Measurements from ENCODE around the gene HAND2. TPM values are rescaled to one million over a fixed set of nuclear protein-coding genes. Genes with fewer than 3 reads are reported as not detected.
A peak's percentile ranks its signal among the peaks of the same experiment; 100 is the strongest.

Gene HAND2
- total RNA-seq, 4 donors from 2014 or later, result 0.96 to 5.0 (median 3.3) TPM

DNA sequence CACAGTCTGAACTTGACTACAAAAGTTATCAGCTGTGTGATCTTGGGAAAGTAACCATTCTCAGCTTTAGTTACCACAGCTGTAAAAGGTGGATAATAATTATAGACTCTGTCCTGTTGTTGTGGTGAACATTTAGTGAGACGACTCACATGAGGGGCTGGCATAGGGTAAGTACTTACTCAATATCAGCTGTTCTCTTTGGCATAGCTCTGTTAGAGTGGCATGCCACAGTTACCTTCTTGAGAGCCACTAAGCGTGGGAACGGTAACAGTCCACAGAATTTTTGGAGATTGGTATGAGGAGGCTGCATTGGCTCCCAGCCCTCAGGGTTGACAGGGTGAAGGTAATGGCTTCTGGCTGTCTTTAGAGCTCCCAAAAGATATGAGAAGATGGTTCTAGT, 13.2 kb upstream of the HAND2 start:
- peaks cover 84% of the 10 kb centered on the region for H3K27me3 ChIP-seq
- TF ChIP-seq POLR2A (IDR thresholded peaks at IDR 0.05), result no peak
- no peak for TF ChIP-seq CTCF (IDR thresholded peaks at IDR 0.05)
- no peak for TF ChIP-seq EP300 (IDR thresholded peaks at IDR 0.05)
- no peak for TF ChIP-seq POLR2AphosphoS5 (IDR thresholded peaks at IDR 0.05)
- 60% methylated on average over 3 of the region's 3 CpGs for WGBS

DNA sequence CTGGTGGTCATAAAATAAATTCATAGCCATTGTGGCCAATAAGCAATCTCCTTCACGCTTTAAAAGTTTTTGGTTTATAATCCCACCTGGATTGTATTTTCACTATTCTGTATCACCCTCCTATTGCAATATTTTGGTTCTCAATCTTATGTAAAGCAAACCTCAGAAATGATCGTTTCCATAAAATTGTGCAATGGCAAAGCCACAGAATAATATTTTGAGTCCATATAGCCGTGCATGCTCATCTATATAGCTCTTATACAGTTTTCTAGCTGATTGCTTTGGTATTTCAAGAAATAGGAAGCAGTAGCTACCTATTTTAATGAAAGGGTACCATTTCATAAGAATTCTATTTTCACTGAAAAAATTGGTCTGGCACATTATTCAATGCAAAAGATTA, 10.0 kb upstream of the HAND2 start:
- no peak overlapping the region for H3K27ac ChIP-seq
- H3K4me3 ChIP-seq, result no peak overlapping the region
- TF ChIP-seq EP300 (IDR thresholded peaks at IDR 0.05), result no peak
- no peak for TF ChIP-seq POLR2A (IDR thresholded peaks at IDR 0.05)
- TF ChIP-seq POLR2AphosphoS5 (IDR thresholded peaks at IDR 0.05), result no peak
- TF ChIP-seq CTCF (IDR thresholded peaks at IDR 0.05), result no peak
- H3K27me3 ChIP-seq, result peaks cover 100% of the 10 kb centered on the region
- H3K4me1 ChIP-seq, result peaks cover 15% of the 10 kb centered on the region
- WGBS, result 75% methylated on average over 3 of the region's 3 CpGs
- no peaks in the 10 kb centered on the region for H3K9me3 ChIP-seq
- DNase-seq (ENCODE audit: low spot score in 2 of 2), result no peak
- H3K36me3 ChIP-seq, result no peaks in the 10 kb centered on the region

More for the DNA sequence above, 13.2 kb upstream of the HAND2 start:
- no peaks in the 10 kb centered on the region for H3K36me3 ChIP-seq
- H3K4me3 ChIP-seq, result no peak overlapping the region
- H3K4me1 ChIP-seq, result peaks cover 7% of the 10 kb centered on the region
- H3K27ac ChIP-seq, result no peak overlapping the region
- no peak for DNase-seq (ENCODE audit: low spot score in 2 of 2)
- H3K9me3 ChIP-seq, result no peaks in the 10 kb centered on the region

DNA sequence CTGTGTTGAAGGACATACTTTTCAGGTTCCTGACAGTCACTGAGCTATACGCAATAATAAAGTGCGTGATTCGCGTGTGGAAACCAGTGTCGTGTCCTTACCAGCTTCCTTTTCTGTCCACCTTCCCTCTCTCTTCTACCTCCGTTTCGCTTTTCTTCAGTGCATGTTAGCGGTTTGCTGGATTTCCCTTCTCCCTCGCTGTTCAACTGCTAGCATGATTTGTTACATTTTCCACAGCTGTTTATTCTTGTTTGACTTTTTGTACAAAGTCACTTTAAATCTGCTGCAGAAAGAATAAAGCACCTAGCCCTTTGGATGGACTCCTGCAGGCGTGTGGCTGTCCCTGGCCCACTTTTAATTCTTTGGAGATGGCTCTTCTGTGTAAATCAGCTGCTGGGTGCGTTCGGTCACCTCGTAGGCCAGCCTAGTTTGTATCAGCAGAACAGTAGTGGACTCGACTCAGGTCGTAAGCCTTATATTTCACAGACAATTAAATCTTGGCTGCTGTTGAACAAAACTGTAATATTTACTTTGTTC, 8.9 kb upstream of the HAND2 start:
- 14% methylated on average over 15 of the region's 15 CpGs for WGBS
- peaks cover 100% of the 10 kb centered on the region for H3K27me3 ChIP-seq

GRCh38 chr4:173538148-173538908, 8.3 kb upstream of the HAND2 start:
- H3K4me3 ChIP-seq, result peak overlapping the region; percentile 50
- peak overlapping the region; percentile 67 for H3K27ac ChIP-seq
- no peaks in the 10 kb centered on the region for H3K36me3 ChIP-seq
- DNase-seq (ENCODE audit: low spot score in 2 of 2), result no peak
- H3K27me3 ChIP-seq, result peaks cover 100% of the 10 kb centered on the region
- H3K9me3 ChIP-seq, result no peaks in the 10 kb centered on the region
- 8% methylated on average over 33 of the region's 60 CpGs for WGBS
- H3K4me1 ChIP-seq, result peaks cover 15% of the 10 kb centered on the region
- no peak for TF ChIP-seq CTCF (IDR thresholded peaks at IDR 0.05)
- TF ChIP-seq EP300 (IDR thresholded peaks at IDR 0.05), result no peak
- no peak for TF ChIP-seq POLR2AphosphoS5 (IDR thresholded peaks at IDR 0.05)

More for the DNA sequence above, 8.9 kb upstream of the HAND2 start:
- H3K36me3 ChIP-seq, result no peaks in the 10 kb centered on the region
- peaks cover 15% of the 10 kb centered on the region for H3K4me1 ChIP-seq
- H3K4me3 ChIP-seq, result peak overlapping the region; percentile 50
- no peaks in the 10 kb centered on the region for H3K9me3 ChIP-seq
- TF ChIP-seq EP300 (IDR thresholded peaks at IDR 0.05) (no peak), POLR2A (IDR thresholded peaks at IDR 0.05) (no peak), CTCF (IDR thresholded peaks at IDR 0.05) (no peak), POLR2AphosphoS5 (IDR thresholded peaks at IDR 0.05) (no peak)
- DNase-seq (ENCODE audit: low spot score in 2 of 2), result no peak
- peak overlapping the region; percentile 67 for H3K27ac ChIP-seq

GRCh38 chr4:173537613-173538147, 7.7 kb upstream of the HAND2 start:
- WGBS, result 27% methylated on average over 15 of the region's 21 CpGs
- Histone ChIP-seq H3K9me3 (no peaks in the 10 kb centered on the region), H3K4me1 (peaks cover 15% of the 10 kb centered on the region), H3K36me3 (no peaks in the 10 kb centered on the region), H3K4me3 (peak overlapping the region; percentile 50), H3K27ac (peak overlapping the region; percentile 67), H3K27me3 (peaks cover 100% of the 10 kb centered on the region)
- DNase-seq (ENCODE audit: low spot score in 2 of 2), result no peak
- TF ChIP-seq CTCF (IDR thresholded peaks at IDR 0.05), result no peak
- no peak for TF ChIP-seq POLR2A (IDR thresholded peaks at IDR 0.05)
- TF ChIP-seq EP300 (IDR thresholded peaks at IDR 0.05), result no peak
- TF ChIP-seq POLR2AphosphoS5 (IDR thresholded peaks at IDR 0.05), result no peak
